T47D (cell line): ENCODE data around the gene DNAJC9.
A peak's percentile ranks its signal among the peaks of the same experiment; 100 is the strongest.
"Not testable (repeated sequence)": the region's sequence is repeated elsewhere in the genome, so short reads cannot be mapped to it uniquely, and the experiment has no call there.

Experiments used
- DNase-seq, 2 experiments: peaks; one replicate each; pipeline versions ENCODE4 v3.0.0 to v3.0.0-alpha.2; 2011 to 2012; ENCODE audit warnings: low read depth in 1 of 2, low spot score in 1 of 2
- JUND ChIP-seq: IDR thresholded peaks from 2 replicates; pipeline ENCODE4 v1.6.1; 2012; ENCODE audit warnings: low read depth
- in situ Hi-C: cut with HindIII; loops from 2 replicates; pipeline ENCODE4 v1.10.0; 2016; ENCODE audit warnings: low sequenced_read_pairs, low pct_unique_long_range_greater_than_20kb

DNAJC9 gene

GRCh38 chr10:73246646-73247508 lies at the start of gene DNAJC9:
TSS of gene DNAJC9 (minus strand) at chr10:73247255. CDS start at chr10:73247189, 66 bp downstream.
- no peak; the same call in 1 of the 2 replicates for TF ChIP-seq JUND
- in situ Hi-C loops = no loop called here
- DNase-seq = peak; percentile 88 to 98

- no peak for DNase-seq
- in situ Hi-C loops = no loop called here
- TF ChIP-seq JUND = no peak
These were observed 46.4 kb upstream of the DNAJC9 start for GRCh38 chr10:73293461-73293860.

GRCh38 chr10:73289958-73290357 lies 42.9 kb upstream of the DNAJC9 start:
- DNase-seq = no peak
- no peak for TF ChIP-seq JUND
- in situ Hi-C loops = no loop called here

- in situ Hi-C loops = no loop called here
- TF ChIP-seq JUND = no peak
- no peak for DNase-seq
These were observed 40.4 kb upstream of the DNAJC9 start for GRCh38 chr10:73287441-73287840.

- in situ Hi-C loops = no loop called here
These were observed 34.0 kb upstream of the DNAJC9 start for GRCh38 chr10:73281097-73281496.

GRCh38 chr10:73264423-73264822 lies 17.4 kb upstream of the DNAJC9 start:
- no peak for DNase-seq
- in situ Hi-C loops = no loop called here
- no peak for TF ChIP-seq JUND

More at GRCh38 chr10:73281097-73281496, 34.0 kb upstream of the DNAJC9 start:
- DNase-seq = no peak
- TF ChIP-seq JUND = no peak

- TF ChIP-seq JUND = no peak
- DNase-seq = peak in 1 of 2 experiments; percentile 47
- in situ Hi-C loops = no loop called here
These were observed 16.8 kb upstream of the DNAJC9 start for GRCh38 chr10:73263693-73264347.

- no peak for DNase-seq
- no peak for TF ChIP-seq JUND
- in situ Hi-C loops = no loop called here
These were observed 16.0 kb upstream of the DNAJC9 start for GRCh38 chr10:73262880-73263555.

- in situ Hi-C loops = no loop called here
- DNase-seq = no peak
- no peak for TF ChIP-seq JUND
These were observed 15.2 kb upstream of the DNAJC9 start for GRCh38 chr10:73262105-73262730.

GRCh38 chr10:73261362-73261995 lies 14.4 kb upstream of the DNAJC9 start:
- in situ Hi-C loops = no loop called here

GRCh38 chr10:73258612-73259011 lies 11.6 kb upstream of the DNAJC9 start:
- in situ Hi-C loops = not testable (repeated sequence)

More at GRCh38 chr10:73261362-73261995, 14.4 kb upstream of the DNAJC9 start:
- DNase-seq = no peak
- TF ChIP-seq JUND = no peak

GRCh38 chr10:73253225-73253555 lies 6.1 kb upstream of the DNAJC9 start:
- DNase-seq = peak in 1 of 2 experiments; percentile 45
- no peak for TF ChIP-seq JUND
- in situ Hi-C loops = no loop called here

More at GRCh38 chr10:73258612-73259011, 11.6 kb upstream of the DNAJC9 start:
- peak in 1 of 2 experiments; percentile 16 for DNase-seq
